ENCODE measurements around the gene C1QL1. TPM values are rescaled to one million over a fixed set of nuclear protein-coding genes. Genes with fewer than 3 reads are reported as not detected.

C1QL1 gene
- total RNA-seq, 1 donor from 2014 or later = 1.6 TPM

DNA sequence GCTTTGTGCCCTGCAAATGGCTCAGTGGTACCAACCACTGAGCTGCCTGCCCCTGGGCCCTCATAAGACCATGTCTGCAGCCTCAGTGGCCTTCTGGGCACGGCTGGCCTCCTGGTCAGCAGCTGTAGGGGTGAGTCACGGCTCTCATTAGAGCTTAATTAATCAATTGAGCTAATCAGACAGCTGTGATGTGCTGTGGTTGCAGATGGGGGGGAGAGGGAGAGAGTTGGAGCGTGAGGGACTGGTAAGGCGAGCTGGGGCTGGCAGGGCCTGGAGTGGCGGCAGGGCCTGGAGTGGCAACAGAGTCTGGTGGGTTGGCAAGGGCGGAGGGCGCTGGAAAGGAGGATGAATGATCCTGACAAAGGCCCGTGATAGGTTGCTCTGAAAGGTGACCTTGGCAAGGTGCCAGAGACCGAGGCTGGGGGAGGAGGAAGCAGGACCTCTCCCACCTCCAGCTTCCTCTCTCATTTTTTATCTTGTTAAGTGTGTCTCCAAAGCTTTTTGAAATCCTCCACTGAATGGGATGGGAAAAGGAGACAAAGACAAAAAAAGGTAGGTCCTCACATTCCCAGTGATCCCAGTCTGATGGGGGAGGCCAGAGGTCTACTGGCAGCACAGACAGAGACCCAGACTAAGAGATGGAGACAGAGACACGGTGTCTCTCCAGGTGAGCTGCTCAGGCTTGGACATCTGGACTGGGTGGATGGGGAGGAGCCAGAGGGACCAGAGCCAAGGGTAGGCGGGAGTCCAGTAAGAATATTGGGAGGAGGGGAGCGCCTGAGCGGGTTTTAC is 41.8 kb upstream of the C1QL1 start:
- no peaks in the 10 kb centered on the region for H3K9me3 Mint-ChIP-seq (ENCODE audit: low read depth)
- H3K27ac Mint-ChIP-seq (ENCODE audit: unreplicated experiment) = no peak overlapping the region

DNA sequence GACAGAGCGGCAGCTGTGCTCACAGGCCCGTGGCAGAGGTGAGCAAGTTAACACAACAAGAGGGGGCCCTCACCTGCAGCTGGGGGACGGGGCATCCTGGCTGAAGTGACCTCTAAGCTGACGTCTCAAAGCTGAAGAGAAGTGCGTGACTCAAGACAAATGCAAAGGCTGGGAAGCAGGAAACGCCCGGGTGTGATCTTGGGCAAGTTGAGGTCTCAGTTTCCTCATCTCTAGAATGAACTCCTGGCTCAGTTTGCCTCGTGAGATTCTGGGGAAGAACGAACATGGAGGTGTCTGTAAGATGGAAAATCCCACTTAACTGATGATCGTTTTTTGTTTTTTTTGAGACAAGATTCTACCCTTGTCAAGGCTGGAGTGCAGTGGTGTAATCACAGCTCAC is 40.1 kb upstream of the C1QL1 start:
- H3K27me3 Mint-ChIP-seq (ENCODE audit: low read depth) = peaks cover 9% of the 10 kb centered on the region
- H3K9me3 Mint-ChIP-seq (ENCODE audit: low read depth) = no peaks in the 10 kb centered on the region
- H3K4me3 Mint-ChIP-seq (ENCODE audit: unreplicated experiment) = no peak overlapping the region
- TF ChIP-seq, protein P1, sequence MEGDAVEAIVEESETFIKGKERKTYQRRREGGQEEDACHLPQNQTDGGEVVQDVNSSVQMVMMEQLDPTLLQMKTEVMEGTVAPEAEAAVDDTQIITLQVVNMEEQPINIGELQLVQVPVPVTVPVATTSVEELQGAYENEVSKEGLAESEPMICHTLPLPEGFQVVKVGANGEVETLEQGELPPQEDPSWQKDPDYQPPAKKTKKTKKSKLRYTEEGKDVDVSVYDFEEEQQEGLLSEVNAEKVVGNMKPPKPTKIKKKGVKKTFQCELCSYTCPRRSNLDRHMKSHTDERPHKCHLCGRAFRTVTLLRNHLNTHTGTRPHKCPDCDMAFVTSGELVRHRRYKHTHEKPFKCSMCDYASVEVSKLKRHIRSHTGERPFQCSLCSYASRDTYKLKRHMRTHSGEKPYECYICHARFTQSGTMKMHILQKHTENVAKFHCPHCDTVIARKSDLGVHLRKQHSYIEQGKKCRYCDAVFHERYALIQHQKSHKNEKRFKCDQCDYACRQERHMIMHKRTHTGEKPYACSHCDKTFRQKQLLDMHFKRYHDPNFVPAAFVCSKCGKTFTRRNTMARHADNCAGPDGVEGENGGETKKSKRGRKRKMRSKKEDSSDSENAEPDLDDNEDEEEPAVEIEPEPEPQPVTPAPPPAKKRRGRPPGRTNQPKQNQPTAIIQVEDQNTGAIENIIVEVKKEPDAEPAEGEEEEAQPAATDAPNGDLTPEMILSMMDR (IDR thresholded peaks at IDR 0.05) = no peak
- no peak overlapping the region for H3K27ac Mint-ChIP-seq (ENCODE audit: unreplicated experiment)
- no peak for DNase-seq (ENCODE audit: low spot score)
- H3K4me1 Mint-ChIP-seq (ENCODE audit: low read depth) = peaks cover 2% of the 10 kb centered on the region
- H3K36me3 Mint-ChIP-seq (ENCODE audit: low read depth) = no peaks in the 10 kb centered on the region

More for the DNA sequence above, 41.8 kb upstream of the C1QL1 start:
- DNase-seq (ENCODE audit: low spot score) = no peak
- TF ChIP-seq, protein P1 (IDR thresholded peaks at IDR 0.05) = no peak
- H3K4me1 Mint-ChIP-seq (ENCODE audit: low read depth) = peaks cover 3% of the 10 kb centered on the region
- H3K4me3 Mint-ChIP-seq (ENCODE audit: unreplicated experiment) = no peak overlapping the region
- H3K36me3 Mint-ChIP-seq (ENCODE audit: low read depth) = no peaks in the 10 kb centered on the region
- H3K27me3 Mint-ChIP-seq (ENCODE audit: low read depth) = peaks cover 9% of the 10 kb centered on the region

DNA sequence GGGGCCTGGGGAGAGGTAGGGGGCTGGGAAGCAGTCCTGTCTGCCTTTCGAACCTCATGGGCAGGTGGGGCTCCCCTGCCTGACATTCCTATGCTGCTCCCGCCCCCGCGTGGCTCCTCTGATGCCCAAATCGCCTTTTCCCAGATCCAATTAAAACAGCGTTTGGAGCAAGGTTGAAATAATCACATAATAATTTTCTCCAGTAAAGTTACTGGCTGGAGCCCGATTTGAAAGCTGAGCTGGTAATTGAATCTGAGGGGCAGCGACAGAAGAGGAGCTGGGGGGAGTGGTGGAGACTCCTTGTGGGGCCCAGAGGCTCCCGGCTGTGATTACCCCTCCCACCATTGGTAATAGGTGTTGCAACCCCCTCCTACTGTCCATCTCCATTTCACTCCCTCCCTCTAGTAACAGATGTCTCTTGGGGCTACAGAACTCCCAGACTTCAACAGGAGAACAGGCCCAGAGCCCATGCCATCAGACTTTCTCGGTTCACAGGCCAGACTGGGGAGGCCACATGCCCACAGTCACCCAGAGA is 38.9 kb upstream of the C1QL1 start:
- Mint-ChIP-seq H3K9me3 (ENCODE audit: low read depth) (no peaks in the 10 kb centered on the region), H3K27ac (ENCODE audit: unreplicated experiment) (no peak overlapping the region), H3K27me3 (ENCODE audit: low read depth) (peaks cover 9% of the 10 kb centered on the region), H3K36me3 (ENCODE audit: low read depth) (no peaks in the 10 kb centered on the region), H3K4me3 (ENCODE audit: unreplicated experiment) (no peak overlapping the region), H3K4me1 (ENCODE audit: low read depth) (no peaks in the 10 kb centered on the region)
- DNase-seq (ENCODE audit: low spot score) = no peak
- TF ChIP-seq, protein P1 (IDR thresholded peaks at IDR 0.05) = no peak

DNA sequence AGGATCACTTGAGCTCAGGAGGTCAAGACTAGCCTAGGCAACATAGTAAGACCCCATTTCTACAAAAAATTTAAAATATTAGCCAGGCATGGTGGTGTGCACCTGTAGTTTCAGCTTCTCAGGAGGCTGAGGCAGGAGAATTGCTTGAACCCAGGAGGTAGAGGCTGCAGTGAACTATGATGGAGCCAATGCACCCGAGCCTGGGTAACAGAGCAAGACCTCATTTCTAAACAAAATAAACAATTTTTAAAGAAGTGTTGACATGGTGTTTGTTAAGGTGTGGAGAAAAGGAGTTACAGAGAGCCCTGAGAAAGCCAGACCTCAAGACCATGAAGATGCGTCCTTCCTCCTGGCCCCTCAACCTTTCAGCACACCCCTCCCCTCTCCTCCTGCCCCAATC is 37.6 kb upstream of the C1QL1 start:
- Mint-ChIP-seq H3K27ac (ENCODE audit: unreplicated experiment) (no peak overlapping the region), H3K4me1 (ENCODE audit: low read depth) (no peaks in the 10 kb centered on the region), H3K9me3 (ENCODE audit: low read depth) (no peaks in the 10 kb centered on the region), H3K27me3 (ENCODE audit: low read depth) (peaks cover 9% of the 10 kb centered on the region), H3K36me3 (ENCODE audit: low read depth) (no peaks in the 10 kb centered on the region), H3K4me3 (ENCODE audit: unreplicated experiment) (no peak overlapping the region)
- TF ChIP-seq, protein P1 (IDR thresholded peaks at IDR 0.05) = no peak
- no peak for DNase-seq (ENCODE audit: low spot score)

DNA sequence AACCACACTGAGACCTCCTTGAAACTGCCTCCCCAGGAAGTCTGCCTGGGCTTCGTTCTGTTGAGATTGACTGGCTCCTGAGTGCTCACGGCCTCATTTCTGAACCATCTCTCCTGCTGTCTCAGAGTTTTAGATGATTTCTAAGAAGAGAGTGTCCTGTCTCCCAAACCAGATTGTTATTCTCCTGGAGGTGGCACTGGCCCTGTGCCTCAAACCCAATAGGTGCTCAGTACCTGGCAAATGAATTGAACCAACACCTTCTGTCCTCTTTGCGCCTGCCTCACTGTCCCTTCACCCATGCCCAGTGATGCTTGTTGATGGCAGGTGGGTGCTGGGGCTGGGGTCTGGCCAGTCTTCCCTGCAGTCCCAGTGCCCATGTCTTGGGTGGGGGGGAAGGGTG is 36.3 kb upstream of the C1QL1 start:
- no peak for DNase-seq (ENCODE audit: low spot score)
- TF ChIP-seq, protein P1 (IDR thresholded peaks at IDR 0.05) = no peak
- Mint-ChIP-seq H3K4me3 (ENCODE audit: unreplicated experiment) (no peak overlapping the region), H3K9me3 (ENCODE audit: low read depth) (peaks cover 4% of the 10 kb centered on the region), H3K27ac (ENCODE audit: unreplicated experiment) (no peak overlapping the region), H3K27me3 (ENCODE audit: low read depth) (peaks cover 8% of the 10 kb centered on the region), H3K4me1 (ENCODE audit: low read depth) (no peaks in the 10 kb centered on the region), H3K36me3 (ENCODE audit: low read depth) (peaks cover 2% of the 10 kb centered on the region)
